Measurements from ENCODE around the gene GPC3.

The GPC3 gene

GRCh38 chrX:133575501-133576136 is 409.8 kb downstream of the GPC3 start:
- no peak for DNase-seq (ENCODE audit: low read depth in 2 of 2, low spot score in 1 of 2)

DNA sequence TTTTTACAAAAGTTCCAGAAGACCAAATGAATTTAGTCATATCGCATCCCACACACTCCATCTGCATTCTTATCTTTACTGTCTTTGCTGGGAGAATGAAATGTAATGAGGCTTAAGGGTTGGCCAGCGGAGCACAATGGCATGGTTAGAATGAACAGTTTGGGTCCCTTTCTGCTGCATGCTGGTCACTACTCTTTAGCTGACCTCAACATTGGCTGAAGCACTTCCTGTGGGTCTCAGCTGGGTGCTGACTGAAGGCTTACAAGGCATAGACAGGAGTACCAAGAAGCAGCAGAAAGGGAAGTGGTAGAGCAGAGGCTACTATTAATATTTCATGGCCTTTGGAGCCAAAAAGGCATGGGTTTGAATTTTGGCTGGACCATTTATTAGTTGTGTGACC is 410.7 kb downstream of the GPC3 start:
- no peak for DNase-seq (ENCODE audit: low read depth in 2 of 2, low spot score in 1 of 2)

DNA sequence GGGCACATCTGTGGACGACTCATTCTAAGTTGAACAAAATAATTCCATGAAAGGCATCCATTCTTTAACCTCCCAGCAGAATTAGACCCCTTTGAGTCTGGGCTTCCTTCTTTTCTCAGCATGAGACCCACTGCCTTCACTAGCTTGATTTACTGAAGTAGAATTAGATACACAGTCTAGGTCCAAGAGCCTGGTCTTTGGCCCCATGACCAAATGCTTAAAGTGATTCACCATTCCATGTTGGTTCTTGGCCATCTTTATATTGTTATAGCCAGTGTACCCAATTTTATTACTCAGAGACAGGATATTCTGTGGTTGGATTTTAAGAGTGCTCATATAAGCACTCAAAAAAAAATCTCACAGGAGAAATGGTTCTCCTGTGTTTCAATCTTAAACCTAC is 414.8 kb downstream of the GPC3 start:
- no peak for DNase-seq (ENCODE audit: low read depth in 2 of 2, low spot score in 1 of 2)

GRCh38 chrX:133569217-133569616 is 416.2 kb downstream of the GPC3 start:
- no peak for DNase-seq (ENCODE audit: low read depth in 2 of 2, low spot score in 1 of 2)

DNA sequence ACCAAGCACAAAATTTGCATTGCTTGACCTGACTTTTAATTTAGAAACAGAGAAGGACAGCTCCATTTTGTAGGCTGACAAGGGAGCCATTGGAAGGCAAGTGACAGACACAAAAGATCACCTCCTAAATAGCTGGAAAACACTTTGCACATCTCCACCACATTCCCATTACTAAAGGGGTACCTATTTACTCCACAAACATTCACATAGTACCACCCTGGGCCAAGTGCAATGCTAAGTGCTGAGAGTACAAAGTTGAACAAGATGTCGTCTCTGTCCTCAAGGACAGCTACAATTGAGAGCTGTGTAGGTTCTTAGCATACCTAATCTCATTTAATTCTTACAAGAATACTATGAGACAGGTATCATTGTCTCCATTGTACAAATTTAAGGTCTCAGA is 417.3 kb downstream of the GPC3 start:
- no peak for DNase-seq (ENCODE audit: low read depth in 2 of 2, low spot score in 1 of 2)

DNA sequence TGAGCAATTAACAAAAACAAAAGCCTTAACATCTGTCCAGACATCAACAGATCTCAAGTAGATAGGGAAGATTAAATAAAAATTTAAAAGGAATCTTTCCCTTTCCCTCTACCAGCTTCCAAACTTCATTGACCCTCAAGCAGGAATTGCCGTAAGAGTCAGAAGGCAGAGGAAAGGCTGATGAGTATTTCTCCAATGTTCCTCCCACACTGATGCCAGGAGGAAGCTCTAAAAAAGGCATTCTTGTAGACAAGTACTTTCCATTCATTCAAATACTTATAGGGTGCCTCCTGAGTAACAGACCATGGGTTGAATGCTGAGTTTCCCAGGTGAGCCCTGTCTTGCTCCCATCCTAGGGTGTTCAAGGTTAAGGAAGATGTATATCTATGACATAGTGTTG is 418.5 kb downstream of the GPC3 start:
- no peak for DNase-seq (ENCODE audit: low read depth in 2 of 2, low spot score in 1 of 2)

DNA sequence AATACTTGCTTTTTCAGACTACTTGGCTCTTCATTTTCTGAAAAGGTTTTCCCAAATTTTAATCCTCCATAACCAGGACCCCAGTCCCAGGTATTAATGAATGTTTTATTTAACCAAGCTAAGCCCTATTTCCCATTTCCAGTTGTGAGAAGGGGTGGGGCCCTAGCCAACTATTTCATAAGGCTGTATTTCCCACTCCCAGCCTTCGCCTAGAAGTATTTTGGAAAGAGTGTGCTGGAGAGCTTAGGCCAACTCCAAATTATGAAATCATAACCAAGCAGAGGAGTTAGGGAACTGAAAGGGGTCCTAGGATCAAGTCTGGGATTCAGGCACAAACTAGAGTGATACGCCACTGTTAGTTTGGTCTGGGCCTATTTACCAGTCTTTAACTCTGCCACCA is 421.7 kb downstream of the GPC3 start:
- DNase-seq (ENCODE audit: low read depth in 2 of 2, low spot score in 1 of 2): no peak

DNA sequence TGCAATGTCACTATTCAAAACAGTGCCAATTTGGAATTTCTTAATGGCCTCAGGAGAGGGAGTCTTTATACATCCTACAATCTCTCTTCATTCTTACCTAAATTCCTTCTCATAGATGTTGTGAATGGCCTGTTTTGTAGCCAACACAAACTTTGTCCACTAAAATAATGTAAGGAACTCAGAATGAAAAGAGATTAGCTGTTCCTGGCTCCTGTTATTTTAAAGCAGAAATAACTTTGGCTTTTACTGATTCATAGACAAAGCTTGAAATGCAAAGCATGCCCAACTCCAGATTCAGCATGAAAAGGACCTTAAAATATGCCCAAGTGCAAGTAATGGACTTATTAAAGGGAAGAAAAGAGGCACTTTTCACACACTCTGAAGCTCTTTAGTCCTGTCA is 424.1 kb downstream of the GPC3 start:
- DNase-seq (ENCODE audit: low read depth in 2 of 2, low spot score in 1 of 2): no peak

DNA sequence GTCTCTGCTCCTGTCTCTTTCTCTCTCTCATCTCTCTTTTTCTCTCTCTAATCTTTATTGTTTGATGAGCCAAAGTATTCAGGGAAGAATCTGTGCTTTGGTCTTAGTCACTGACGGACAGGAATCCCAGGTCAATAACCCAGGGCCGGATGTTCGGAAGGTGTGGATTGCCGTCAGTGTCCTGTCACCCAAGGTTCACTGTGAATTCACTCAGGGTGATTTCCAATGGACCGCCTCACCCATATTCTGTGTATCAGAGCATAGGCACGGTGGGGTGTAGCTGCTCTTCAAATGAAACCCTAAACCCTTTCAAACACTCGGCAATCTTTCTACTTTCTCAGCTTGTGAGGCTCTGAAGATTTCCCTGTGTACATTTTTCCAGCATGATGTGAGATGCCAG is 425.5 kb downstream of the GPC3 start:
- DNase-seq (ENCODE audit: low read depth in 2 of 2, low spot score in 1 of 2): no peak

DNA sequence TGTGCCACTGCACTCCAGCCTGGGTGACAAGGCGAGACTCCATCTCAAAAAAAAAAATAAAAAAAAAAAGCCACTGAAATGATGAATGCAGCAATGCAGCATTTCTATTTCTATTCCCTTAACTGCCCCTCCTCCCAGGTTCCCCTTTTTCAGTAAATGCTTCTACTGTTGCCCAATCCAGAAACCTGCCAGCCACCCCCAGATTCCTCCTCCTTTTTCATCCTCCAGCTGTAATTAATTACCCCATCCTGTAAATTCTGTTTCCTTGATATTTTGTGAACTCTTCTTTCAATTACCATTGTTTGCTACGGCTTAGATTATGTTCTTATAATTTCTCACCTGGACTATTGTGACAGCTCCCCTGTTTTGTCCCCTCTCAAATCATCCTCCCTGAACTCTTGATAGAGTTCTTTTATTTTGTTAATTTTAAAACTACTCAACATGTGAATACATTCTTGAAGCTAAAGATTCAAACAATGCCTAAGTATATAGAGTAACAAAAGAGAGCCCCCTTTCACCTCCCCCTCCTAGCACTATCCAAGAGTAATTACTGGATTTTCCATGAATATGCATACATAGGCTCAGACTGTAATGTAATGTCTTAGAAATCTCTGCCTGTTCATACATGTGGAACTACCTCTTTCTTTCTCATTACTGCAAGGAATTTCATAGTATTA is 429.5 kb downstream of the GPC3 start:
- DNase-seq (ENCODE audit: low read depth in 2 of 2, low spot score in 1 of 2): no peak

DNA sequence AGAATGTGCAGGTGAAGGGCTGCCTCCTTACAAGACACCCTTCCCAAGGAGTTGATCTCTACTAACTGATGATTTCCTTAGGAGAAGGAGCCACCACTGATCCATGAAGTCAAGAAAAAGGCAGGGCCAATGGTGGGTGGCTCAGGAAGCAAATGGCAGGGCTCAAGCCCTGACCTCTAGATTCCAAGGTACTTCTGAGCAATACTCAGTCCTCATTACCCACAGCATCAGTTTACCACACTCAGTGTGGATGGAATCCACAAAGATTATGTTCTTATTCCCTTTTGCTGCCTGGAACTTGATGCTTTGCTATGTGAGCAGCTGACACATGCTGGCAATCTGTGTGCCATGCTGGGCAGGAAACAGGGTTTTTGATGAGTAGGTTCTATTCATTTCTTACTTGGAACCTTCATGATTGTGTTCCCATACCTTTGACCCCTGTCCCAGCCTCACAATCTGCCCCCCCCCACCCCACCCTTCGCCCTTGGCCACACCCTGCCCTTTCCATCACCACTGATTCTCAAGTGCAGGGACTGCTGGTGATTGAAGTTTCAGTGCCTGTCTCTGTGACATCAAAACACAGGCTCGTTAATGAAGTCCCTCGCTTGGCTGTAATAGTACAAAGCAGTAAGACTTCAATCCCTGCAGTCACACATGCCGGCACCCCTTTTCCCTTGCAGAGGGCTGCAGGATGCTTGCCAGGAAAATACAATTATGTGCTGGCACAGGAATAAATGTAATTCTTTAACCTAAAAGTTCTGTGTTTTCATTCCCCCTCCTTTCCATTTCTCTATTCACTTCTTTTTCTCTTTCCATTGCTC is 434.5 kb downstream of the GPC3 start:
- no peak for DNase-seq (ENCODE audit: low read depth in 2 of 2, low spot score in 1 of 2)

GRCh38 chrX:133549295-133549933 is 436.0 kb downstream of the GPC3 start:
- DNase-seq (ENCODE audit: low read depth in 2 of 2, low spot score in 1 of 2): no peak

DNA sequence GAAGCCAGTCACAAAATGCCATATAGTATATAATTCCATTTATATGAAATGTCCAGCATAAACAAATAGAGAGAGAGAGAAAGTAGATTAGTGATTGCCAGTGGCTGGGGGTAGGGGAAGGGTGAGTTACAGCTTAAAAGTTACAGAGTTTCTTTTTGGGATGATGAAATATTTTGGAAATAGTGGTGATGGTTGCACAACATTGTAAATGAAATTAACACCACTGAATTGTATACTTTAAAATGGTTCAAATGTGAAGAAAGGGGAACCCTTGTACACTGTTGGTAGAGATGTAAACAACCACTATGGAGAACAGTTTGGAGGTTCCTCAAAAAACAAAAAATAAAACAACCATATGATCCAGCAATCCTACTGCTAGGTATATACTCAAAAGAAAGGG is 439.0 kb downstream of the GPC3 start:
- no peak for DNase-seq (ENCODE audit: low read depth in 2 of 2, low spot score in 1 of 2)

GRCh38 chrX:133544778-133545177 is 440.6 kb downstream of the GPC3 start:
- DNase-seq (ENCODE audit: low read depth in 2 of 2, low spot score in 1 of 2): no peak

- DNase-seq (ENCODE audit: low read depth in 2 of 2, low spot score in 1 of 2): no peak
Observed at GRCh38 chrX:133544115-133544514, 441.3 kb downstream of the GPC3 start.

- no peak for DNase-seq (ENCODE audit: low read depth in 2 of 2, low spot score in 1 of 2)
Observed at GRCh38 chrX:133543654-133544053, 441.7 kb downstream of the GPC3 start.

- no peak for DNase-seq (ENCODE audit: low read depth in 2 of 2, low spot score in 1 of 2)
Observed at GRCh38 chrX:133542476-133542875, 442.9 kb downstream of the GPC3 start.

DNA sequence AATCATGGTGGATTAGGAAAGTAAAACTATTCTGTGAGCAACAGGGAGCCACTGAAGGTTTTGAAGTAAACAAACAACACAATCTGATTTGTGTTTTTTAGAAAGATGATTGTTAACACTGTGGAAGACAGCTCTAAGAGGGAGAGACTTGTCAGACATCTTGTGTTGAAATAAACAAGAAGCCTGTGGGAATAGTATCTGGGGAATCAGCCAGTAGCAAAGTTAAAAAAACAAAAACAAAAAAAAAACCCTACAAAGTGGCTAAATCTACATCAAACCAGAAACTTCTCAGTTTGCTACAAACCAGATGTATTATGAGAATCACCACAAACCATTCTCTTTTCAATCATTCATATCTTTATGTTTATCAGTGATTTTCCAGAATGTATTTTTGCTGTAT is 444.4 kb downstream of the GPC3 start:
- DNase-seq (ENCODE audit: low read depth in 2 of 2, low spot score in 1 of 2): no peak

- DNase-seq (ENCODE audit: low read depth in 2 of 2, low spot score in 1 of 2): no peak
Observed at GRCh38 chrX:133538148-133538547, 447.2 kb downstream of the GPC3 start.

DNA sequence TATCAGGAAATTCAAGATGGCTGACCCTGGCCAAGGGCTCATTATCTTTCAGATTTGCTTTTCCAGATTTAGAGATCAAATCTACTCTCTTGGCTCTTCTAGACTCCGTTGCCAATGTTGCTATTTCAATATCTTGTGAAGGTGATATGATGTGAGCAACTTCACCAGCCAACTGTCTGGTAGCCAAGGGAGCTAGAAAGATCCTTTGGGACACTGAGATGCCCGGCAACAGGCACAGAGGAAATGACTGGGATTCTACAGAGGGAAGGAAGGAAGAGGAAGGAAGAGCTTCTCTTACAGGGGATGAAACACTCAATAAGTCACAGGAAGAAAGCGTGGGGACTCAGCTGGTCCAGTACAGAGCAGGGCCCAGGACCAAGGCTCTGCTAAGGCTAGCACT is 448.3 kb downstream of the GPC3 start:
- DNase-seq (ENCODE audit: low read depth in 2 of 2, low spot score in 1 of 2): no peak

DNA sequence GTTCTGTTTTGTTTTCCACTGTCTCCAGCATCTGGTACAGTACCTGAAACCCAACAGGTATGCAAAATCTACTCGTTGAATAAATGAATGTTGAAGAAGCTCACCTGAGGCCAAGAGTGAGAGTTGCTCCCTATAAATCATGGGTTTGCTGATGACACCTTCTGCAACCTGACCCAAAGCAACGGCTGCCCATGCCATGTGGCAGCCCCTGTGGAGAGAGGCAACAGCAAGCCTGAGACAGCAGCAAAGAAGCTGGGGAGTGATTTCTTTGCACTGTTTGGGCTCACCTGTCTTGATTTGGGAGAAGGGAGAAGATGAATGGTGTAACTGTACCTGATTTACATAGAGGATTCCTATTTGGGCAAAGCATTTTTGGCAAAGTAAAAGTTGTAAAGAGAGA is 450.3 kb downstream of the GPC3 start:
- DNase-seq (ENCODE audit: low read depth in 2 of 2, low spot score in 1 of 2): no peak

DNA sequence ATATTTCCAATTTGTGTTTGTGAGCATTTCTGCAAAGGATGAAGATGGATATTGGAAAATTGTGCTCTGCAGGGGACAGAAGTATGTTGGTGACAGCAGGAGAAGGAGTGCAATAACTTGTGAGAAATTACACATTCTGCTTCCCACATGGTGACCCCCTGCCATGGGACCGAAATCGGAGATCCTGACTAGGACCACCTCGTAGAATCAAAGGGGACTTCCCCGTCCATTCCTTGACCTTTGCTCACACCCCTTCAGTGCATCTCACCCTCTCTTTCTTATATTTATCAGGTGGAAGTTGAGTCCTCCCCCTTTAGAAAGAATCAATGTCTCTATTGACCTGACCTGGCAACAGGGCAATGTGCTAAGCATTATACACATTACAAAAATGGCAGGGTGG is 451.2 kb downstream of the GPC3 start:
- no peak for DNase-seq (ENCODE audit: low read depth in 2 of 2, low spot score in 1 of 2)

All from stimulated activated CD8-positive, alpha-beta memory T cell treated with anti-CD3 and anti-CD28 coated beads, Interleukin-4, amount 100 ng/mL, for 4 hours (primary cell).